Muscle layer of colon (tissue), 2 donors: Measurements from ENCODE around the gene THTPA.
"Not testable (repeated sequence)": the region's sequence is repeated elsewhere in the genome, so short reads cannot be mapped to it uniquely, and the experiment has no call there.

Source experiments
- H3K27ac ChIP-seq: one replicate; pipeline ENCODE4 v1.7.0; 2013; ENCODE audit warnings: low read depth, mild to moderate bottlenecking, low read length, moderate library complexity
- H3K27me3 ChIP-seq, 2 donors: one replicate each; pipeline ENCODE4 v1.7.0; 2013; ENCODE audit warnings: low read length in 2 of 2, mild to moderate bottlenecking in 2 of 2; ENCODE audit not compliant: insufficient read depth in 2 of 2, control insufficient read depth in 1 of 2
- H3K36me3 ChIP-seq: one replicate; pipeline ENCODE4 v1.7.0; 2013; ENCODE audit warnings: mild to moderate bottlenecking, low read length; ENCODE audit not compliant: insufficient read depth
- H3K4me1 ChIP-seq: one replicate; pipeline ENCODE4 v1.7.0; 2013; ENCODE audit warnings: mild to moderate bottlenecking, low read length; ENCODE audit not compliant: insufficient read depth
- H3K4me3 ChIP-seq, 2 donors: one replicate each; pipeline ENCODE4 v1.7.0; 2013; ENCODE audit warnings: low read length in 2 of 2, low read depth in 1 of 2, mild to moderate bottlenecking in 1 of 2, moderate library complexity in 1 of 2
- H3K9ac ChIP-seq: one replicate; pipeline ENCODE4 v1.7.0; 2013; ENCODE audit warnings: low read length
- H3K9me3 ChIP-seq: one replicate; pipeline ENCODE4 v1.7.0; 2013; ENCODE audit warnings: mild to moderate bottlenecking, low read length
- donor health status: abdominal sarcoma.
- donor health status: Adenocarcinoma of cecum.

Gene THTPA

DNA sequence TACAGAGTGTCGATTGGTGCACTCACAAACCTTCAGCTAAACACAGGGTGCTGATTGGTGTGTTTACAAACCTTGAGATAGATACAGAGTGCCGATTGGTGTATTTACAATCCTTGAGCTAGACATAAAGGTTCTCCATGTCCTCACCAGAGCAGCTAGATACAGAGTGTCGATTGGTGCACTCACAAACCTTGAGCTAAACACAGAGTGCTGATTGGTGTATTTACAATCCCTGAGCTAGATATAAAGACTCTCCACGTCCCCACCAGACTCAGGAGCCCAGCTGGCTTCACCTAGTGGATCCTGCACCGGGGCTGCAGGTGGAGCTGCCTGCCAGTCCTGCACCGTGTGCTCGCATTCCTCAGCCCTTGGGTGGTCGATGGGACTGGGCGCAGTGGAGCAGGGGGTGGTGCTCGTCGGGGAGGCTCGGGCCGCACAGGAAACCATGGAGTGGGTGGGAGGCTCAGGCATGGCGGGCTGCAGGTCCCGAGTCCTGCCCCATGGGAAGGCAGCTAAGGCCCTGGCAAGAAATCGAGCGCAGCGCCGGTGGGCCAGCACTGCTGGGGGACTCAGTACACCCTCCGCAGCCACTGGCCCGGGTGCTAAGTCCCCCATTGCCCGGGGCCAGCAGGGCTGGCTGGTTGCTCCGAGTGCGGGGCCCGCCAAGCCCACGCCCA lies 28.6 kb downstream of the THTPA start:
- H3K27me3 ChIP-seq, H3K36me3 ChIP-seq, H3K4me1 ChIP-seq, H3K4me3 ChIP-seq, H3K9ac ChIP-seq, H3K9me3 ChIP-seq, H3K27ac ChIP-seq: not testable (repeated sequence)

GRCh38 chr14:23588884-23589598 lies 33.0 kb downstream of the THTPA start:
- H3K4me1 ChIP-seq, result no peaks in the 10 kb centered on the region
- no peak overlapping the region for H3K27ac ChIP-seq
- no peaks in the 10 kb centered on the region for H3K36me3 ChIP-seq
- H3K9me3 ChIP-seq, result no peaks in the 10 kb centered on the region
- no peaks in the 10 kb centered on the region for H3K27me3 ChIP-seq
- H3K4me3 ChIP-seq, result no peak overlapping the region
- H3K9ac ChIP-seq, result no peak overlapping the region

GRCh38 chr14:23589606-23590005 lies 33.5 kb downstream of the THTPA start:
- Histone ChIP-seq H3K9me3 (no peaks in the 10 kb centered on the region), H3K27me3 (no peaks in the 10 kb centered on the region), H3K4me1 (no peaks in the 10 kb centered on the region), H3K27ac (no peak overlapping the region), H3K9ac (no peak overlapping the region), H3K4me3 (no peak overlapping the region), H3K36me3 (no peaks in the 10 kb centered on the region)

DNA sequence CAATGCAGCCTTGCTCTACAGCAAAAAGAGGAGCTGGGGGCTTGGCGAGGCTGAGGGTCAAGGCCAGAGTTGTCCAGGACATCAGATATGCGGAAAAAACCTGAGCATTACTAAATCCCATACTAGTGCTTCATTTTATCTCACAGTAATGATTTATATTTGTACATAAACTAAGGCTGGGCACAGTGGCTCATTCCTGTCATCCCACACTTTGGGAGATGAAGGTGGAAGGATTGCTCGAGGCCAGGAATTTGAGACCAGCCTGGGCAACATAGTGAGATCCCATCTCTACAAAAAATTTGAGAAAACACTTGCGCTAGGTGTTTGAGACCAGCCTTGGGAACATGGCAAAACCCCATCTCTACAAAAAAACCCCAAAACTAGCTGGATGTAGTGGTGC lies 34.1 kb downstream of the THTPA start:
- Histone ChIP-seq H3K4me1 (no peaks in the 10 kb centered on the region), H3K27ac (no peak overlapping the region), H3K9me3 (no peaks in the 10 kb centered on the region), H3K9ac (no peak overlapping the region), H3K27me3 (no peaks in the 10 kb centered on the region), H3K36me3 (no peaks in the 10 kb centered on the region), H3K4me3 (no peak overlapping the region)

- H3K4me1 ChIP-seq, H3K9ac ChIP-seq, H3K9me3 ChIP-seq, H3K4me3 ChIP-seq, H3K27ac ChIP-seq, H3K27me3 ChIP-seq, H3K36me3 ChIP-seq: not testable (repeated sequence)
Measured at GRCh38 chr14:23594191-23594590, 38.1 kb downstream of the THTPA start.

DNA sequence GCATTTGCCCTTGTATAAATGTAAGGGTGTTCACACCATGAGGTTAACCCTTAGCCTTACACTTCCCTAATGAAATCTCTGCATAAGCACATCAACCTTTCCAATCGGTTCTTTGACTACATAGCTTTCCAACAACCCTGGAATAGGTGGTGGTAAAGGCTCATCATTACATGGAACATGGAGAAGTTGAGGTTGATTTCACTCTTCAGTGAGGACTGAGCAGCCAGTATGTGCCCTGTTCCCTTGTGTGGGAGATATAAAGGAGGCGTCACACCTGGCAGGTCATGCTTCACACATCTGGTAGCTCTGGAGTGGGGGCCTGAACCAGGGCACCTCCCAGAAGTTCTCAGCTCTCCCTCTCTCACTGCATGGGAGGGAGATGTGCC lies 44.2 kb downstream of the THTPA start:
- Histone ChIP-seq H3K4me1 (no peaks in the 10 kb centered on the region), H3K4me3 (no peak overlapping the region), H3K9me3 (no peaks in the 10 kb centered on the region), H3K27ac (no peak overlapping the region), H3K36me3 (no peaks in the 10 kb centered on the region), H3K27me3 (no peaks in the 10 kb centered on the region), H3K9ac (no peak overlapping the region)

GRCh38 chr14:23600806-23601205 lies 44.7 kb downstream of the THTPA start:
- Histone ChIP-seq H3K9ac (no peak overlapping the region), H3K9me3 (no peaks in the 10 kb centered on the region), H3K4me1 (no peaks in the 10 kb centered on the region), H3K4me3 (no peak overlapping the region), H3K27me3 (no peaks in the 10 kb centered on the region), H3K27ac (no peak overlapping the region), H3K36me3 (no peaks in the 10 kb centered on the region)

DNA sequence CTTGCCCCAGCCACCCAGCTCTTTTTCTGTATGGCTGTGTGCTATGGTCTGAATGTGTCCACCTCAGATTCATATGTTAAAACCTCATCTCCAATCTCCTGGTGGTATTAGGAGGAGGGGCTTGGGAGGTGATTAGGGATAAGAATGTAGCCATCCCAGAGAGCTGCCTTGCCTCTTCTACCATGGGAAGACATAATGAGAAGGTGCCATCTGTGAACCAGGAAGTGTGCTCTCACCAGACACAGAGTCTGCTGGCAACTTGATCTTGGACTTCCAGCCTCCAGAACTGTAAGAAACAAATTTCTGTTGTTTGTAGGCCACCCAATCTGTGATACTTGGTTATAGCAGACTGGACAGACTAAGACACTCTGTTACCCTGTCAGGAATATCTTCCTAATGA lies 45.4 kb downstream of the THTPA start:
- Histone ChIP-seq H3K27me3 (no peaks in the 10 kb centered on the region), H3K4me3 (no peak overlapping the region), H3K36me3 (no peaks in the 10 kb centered on the region), H3K27ac (no peak overlapping the region), H3K9me3 (no peaks in the 10 kb centered on the region), H3K9ac (no peak overlapping the region), H3K4me1 (no peaks in the 10 kb centered on the region)

DNA sequence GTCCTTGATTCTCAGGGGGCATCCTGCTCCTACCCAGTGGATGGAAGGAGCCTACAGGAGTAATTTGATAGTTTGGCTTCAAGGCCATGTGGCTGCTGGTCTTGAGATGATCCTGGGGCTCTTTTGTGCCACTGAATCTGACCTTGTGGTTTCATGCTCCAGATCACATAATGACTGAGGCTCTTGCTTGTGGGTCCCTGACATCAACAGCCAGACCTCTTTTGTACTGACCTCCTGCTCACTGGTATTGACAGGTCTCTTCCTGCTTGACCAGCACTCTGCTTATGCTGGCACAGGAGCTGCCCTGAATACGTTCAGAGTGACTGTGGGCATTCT lies 45.7 kb downstream of the THTPA start:
- H3K4me3 ChIP-seq, result no peak overlapping the region

GRCh38 chr14:23602181-23603095 lies 46.4 kb downstream of the THTPA start:
- no peaks in the 10 kb centered on the region for H3K27me3 ChIP-seq
- no peak overlapping the region for H3K4me3 ChIP-seq
- H3K9me3 ChIP-seq, result no peaks in the 10 kb centered on the region
- H3K9ac ChIP-seq, result no peak overlapping the region
- H3K36me3 ChIP-seq, result no peaks in the 10 kb centered on the region
- H3K4me1 ChIP-seq, result no peaks in the 10 kb centered on the region
- H3K27ac ChIP-seq, result no peak overlapping the region

More for the DNA sequence above, 45.7 kb downstream of the THTPA start:
- H3K36me3 ChIP-seq, result no peaks in the 10 kb centered on the region
- H3K9ac ChIP-seq, result no peak overlapping the region
- H3K27me3 ChIP-seq, result no peaks in the 10 kb centered on the region
- H3K27ac ChIP-seq, result no peak overlapping the region
- no peaks in the 10 kb centered on the region for H3K4me1 ChIP-seq
- no peaks in the 10 kb centered on the region for H3K9me3 ChIP-seq

- Histone ChIP-seq H3K4me1 (no peaks in the 10 kb centered on the region), H3K36me3 (no peaks in the 10 kb centered on the region), H3K9me3 (no peaks in the 10 kb centered on the region), H3K27ac (no peak overlapping the region), H3K4me3 (no peak overlapping the region), H3K27me3 (no peaks in the 10 kb centered on the region), H3K9ac (no peak overlapping the region)
Measured at GRCh38 chr14:23603103-23603502, 47.0 kb downstream of the THTPA start.
